ENCODE results near the gene PPP1R12C.
A peak's percentile ranks its signal among the peaks of the same experiment; 100 is the strongest.

DNA sequence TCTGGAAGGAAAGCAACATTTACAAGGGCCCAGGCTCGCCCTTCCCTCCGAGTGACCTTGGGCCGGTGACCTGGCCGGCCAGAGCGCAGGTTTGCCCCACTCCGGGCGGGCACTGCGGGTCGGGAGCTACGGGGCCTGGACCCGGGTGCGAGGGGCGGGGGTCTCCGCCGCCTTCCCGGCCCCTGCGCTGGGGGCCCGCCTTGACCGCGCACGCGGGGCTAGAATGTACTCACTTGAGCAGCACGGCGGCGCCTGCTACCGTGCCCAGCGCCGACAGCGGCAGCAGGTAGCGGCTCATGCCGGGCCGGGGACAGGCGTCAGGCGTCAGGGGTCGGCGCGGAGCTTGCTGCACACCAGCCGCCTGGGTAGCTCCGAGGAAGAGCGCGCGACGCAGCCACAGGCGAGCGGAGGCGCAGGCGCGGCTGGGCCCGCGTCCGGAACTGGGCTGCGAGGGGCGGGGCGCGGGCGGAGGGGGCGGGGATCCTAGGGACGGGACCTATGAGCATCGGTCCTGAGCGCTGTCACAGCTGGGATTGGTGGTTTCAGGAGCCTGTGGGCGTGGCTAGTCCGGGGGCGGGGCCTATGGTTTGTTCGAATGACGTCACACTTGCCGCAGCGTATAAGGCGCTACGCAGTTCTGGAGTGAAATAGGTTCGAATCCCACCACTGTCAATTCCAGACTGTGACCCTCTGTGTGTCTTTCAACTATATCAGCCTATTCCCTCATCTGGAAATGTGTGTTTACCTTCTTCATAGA lies 54.5 kb downstream of the PPP1R12C start, which contains the start of gene RDH13:
- no peak for TF ChIP-seq CTCF (IDR thresholded peaks at IDR 0.05)
- no peak for TF ChIP-seq EZH2phosphoT487 (IDR thresholded peaks at IDR 0.05)
- TF ChIP-seq EZH2 (IDR thresholded peaks at IDR 0.05) = peak; percentile 66

All from neural progenitor cell (in vitro differentiated cells).